ENCODE results near the gene LRIG2.

DNA sequence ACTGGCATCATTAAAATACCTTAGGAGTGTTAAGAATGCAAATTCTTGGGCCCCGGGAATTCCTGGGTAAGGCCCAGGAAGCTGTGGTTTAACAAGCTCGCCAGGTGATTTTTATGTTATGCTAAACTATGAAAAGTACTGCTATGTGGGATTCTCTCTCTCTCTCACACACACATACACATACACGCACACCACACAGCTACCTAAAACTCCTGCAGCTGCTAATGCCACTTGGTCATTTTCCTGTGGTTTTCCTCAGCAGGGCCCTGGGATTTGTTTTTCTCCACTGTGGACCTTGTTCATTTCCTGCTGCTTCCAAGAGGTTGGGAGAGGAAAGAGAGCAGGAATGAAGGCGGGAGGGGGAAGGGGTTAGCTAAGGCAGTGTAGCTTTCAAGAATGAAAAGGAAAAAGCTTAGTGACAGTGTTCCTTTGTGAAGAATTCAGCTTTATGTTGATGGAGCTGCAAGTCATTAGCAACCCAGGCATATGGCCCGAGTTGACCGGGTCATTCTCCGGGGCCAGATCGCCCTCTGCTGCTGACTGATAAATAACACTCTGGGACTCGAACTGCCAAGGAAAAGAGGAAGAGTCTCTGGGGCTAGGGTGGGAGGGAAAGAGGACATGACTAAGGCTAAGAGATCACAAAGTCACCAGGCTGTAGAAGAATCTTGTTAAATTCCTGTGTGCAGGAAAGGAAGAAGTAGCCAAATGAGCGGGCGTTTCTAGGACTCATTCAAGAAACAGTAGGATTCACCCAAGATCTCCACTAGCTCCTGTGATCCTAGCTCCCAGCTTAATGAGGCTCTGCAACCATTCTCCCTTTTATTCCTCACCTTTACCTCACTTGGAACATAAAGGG lies 30.5 kb upstream of the LRIG2 start:
- TF ChIP-seq ZFP3 (tag by site-specific recombination; IDR thresholded peaks at IDR 0.05; ENCODE audit: low read depth), result no peak
- TF ChIP-seq REST (tag by site-specific recombination; IDR thresholded peaks at IDR 0.05), result no peak
- peak; percentile 46; the same call in 1 of the 2 replicates for TF ChIP-seq CTCF (tag by site-specific recombination; IDR thresholded peaks at IDR 0.05)
- TF ChIP-seq, protein P1, sequence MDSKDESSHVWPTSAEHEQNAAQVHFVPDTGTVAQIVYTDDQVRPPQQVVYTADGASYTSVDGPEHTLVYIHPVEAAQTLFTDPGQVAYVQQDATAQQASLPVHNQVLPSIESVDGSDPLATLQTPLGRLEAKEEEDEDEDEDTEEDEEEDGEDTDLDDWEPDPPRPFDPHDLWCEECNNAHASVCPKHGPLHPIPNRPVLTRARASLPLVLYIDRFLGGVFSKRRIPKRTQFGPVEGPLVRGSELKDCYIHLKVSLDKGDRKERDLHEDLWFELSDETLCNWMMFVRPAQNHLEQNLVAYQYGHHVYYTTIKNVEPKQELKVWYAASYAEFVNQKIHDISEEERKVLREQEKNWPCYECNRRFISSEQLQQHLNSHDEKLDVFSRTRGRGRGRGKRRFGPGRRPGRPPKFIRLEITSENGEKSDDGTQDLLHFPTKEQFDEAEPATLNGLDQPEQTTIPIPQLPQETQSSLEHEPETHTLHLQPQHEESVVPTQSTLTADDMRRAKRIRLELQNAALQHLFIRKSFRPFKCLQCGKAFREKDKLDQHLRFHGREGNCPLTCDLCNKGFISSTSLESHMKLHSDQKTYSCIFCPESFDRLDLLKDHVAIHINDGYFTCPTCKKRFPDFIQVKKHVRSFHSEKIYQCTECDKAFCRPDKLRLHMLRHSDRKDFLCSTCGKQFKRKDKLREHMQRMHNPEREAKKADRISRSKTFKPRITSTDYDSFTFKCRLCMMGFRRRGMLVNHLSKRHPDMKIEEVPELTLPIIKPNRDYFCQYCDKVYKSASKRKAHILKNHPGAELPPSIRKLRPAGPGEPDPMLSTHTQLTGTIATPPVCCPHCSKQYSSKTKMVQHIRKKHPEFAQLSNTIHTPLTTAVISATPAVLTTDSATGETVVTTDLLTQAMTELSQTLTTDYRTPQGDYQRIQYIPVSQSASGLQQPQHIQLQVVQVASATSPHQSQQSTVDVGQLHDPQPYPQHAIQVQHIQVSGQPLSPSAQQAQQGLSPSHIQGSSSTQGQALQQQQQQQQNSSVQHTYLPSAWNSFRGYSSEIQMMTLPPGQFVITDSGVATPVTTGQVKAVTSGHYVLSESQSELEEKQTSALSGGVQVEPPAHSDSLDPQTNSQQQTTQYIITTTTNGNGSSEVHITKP (tag by site-specific recombination; IDR thresholded peaks at IDR 0.05), result no peak

Measured in HEK293 (cell line).